ENCODE data around the gene FGF19.

- TF ChIP-seq CTCF (IDR thresholded peaks at IDR 0.05) (no peak), ZFX (IDR thresholded peaks at IDR 0.05; ENCODE audit: borderline replicate concordance) (no peak)
Observed at GRCh38 chr11:69658626-69659450, 45.0 kb downstream of the FGF19 start.

Data from 22Rv1 (cell line).